H1 (cell line): Measurements from ENCODE around the gene TUBA4B. TPM values are rescaled to one million over a fixed set of nuclear protein-coding genes. Genes with fewer than 3 reads are reported as not detected.

Experiments used
- CHD1 ChIP-seq: IDR thresholded peaks from 2 replicates; pipeline ENCODE4 v1.6.1; 2012; ENCODE audit warnings: low read depth, low read length, improper control_type of control experiment
- EGR1 ChIP-seq: IDR thresholded peaks from 2 replicates; pipeline ENCODE4 v1.6.1; 2011; ENCODE audit warnings: low read depth, low read length, borderline replicate concordance
- NRF1 ChIP-seq: IDR thresholded peaks from 2 replicates; pipeline ENCODE4 v1.6.1; 2011; ENCODE audit warnings: mild to moderate bottlenecking, low read depth, low read length, improper control_type of control experiment
- POLR2A ChIP-seq, 2 experiments: IDR thresholded peaks; 1 replicate in 1 of 2; 2 replicates in 1 of 2; pipeline ENCODE4 v1.6.1; 2011; ENCODE audit warnings: low read depth in 2 of 2, low read length in 2 of 2, mild to moderate bottlenecking in 2 of 2; ENCODE audit errors: control extremely low read depth in 1 of 2
- POLR2AphosphoS5 ChIP-seq: IDR thresholded peaks from 2 replicates; pipeline ENCODE4 v1.6.1; 2011; ENCODE audit warnings: low read depth, low read length
- SP1 ChIP-seq: IDR thresholded peaks from 2 replicates; pipeline ENCODE4 v1.6.1; 2011; ENCODE audit warnings: low read depth, low read length
- TCF12 ChIP-seq: IDR thresholded peaks from 2 replicates; pipeline ENCODE4 v1.6.1; 2011; ENCODE audit warnings: low read depth, mild to moderate bottlenecking, low read length
- polyA plus RNA-seq, 7 experiments: library from polyadenylated mRNA; depleted of rRNA in 3 of 7; stranded (reverse) in 5 of 7; unstranded in 2 of 7; fragments of >200 nt in 5 of 7; fragments of 200-250 nt in 2 of 7; gene quantifications; 1 replicate in 5 of 7; 2 replicates in 1 of 7; 4 replicates in 1 of 7; pipeline versions ENCODE4 v1.2.1 to v1.2.3, GENCODE V29; 2011 to 2013; ENCODE audit warnings: missing spikeins in 2 of 7, mixed read lengths in 2 of 7
- total RNA-seq: library from RNA; stranded (reverse); fragmentation: NEBNext Ultra II Directional; extraction: Animal tissue kit (Norgen Biotek cat#: 25700); gene quantifications from 2 replicates; pipeline ENCODE4 v1.2.1, GENCODE V29; 2021

The TUBA4B gene
- total and polyA plus RNA-seq, 2 of the 8 experiments (the other 6 are each of a cell fraction or from before 2014, with no cell fraction given), result 0.08 to 0.24 TPM

DNA sequence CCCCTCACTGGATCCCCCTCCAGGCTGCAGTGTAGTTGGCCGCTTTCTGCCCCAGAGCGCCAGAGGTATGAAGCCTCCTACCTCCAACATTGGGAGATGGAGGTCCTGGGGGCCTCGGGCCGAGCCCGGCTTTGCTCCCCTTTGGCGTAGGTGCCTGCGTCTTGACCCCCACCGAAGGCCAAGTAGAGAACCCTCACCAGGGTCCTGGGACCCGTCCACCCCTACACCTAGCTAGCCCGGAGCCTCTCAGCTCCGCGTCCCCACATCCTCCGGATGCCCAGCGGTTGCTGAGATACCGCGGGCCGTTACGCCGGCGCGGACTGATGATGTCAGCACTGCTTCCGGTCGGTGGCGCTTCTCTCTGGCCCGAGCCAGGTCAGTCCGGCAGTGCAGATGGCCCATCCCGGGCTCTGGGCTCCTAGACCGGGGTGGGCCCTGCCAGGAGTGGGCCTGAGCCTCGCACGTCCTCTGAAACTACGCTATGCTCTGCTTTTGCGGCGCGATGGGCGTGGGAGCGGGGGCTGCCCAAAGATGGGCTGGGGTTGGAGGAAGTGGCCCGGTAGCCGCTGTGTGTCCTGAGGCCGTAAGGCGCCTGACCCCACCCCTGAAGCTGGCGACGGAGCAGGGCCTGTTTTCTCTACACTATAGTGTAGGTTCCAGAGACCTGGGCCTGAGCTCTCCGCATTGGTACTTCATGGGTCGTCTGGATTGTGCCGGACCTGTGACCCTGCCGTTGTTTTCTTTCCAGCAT, 7.7 kb upstream of the TUBA4B start, which contains the start of the genes GLB1L and STK16 (continued):
- TF ChIP-seq EGR1, result no peak
- TF ChIP-seq SP1, result no peak
- no peak for TF ChIP-seq NRF1
- no peak for TF ChIP-seq CHD1
- 0 out of 2 replicates have a peak, but pooled peaks have one; percentile 27 for TF ChIP-seq TCF12
- peak in 1 of 2 experiments; percentile 91; a peak in 2 of 3 replicates for TF ChIP-seq POLR2A (IDR thresholded peaks at IDR 0.05; ENCODE audit: control extremely low read depth in 1 of 2, low read depth in 2 of 2, low read length in 2 of 2)
- TF ChIP-seq POLR2AphosphoS5, result peak; percentile 66; the same call in 1 of the 2 replicates
